H1 (cell line): Measurements from ENCODE around the gene YBX1. TPM values are rescaled to one million over a fixed set of nuclear protein-coding genes. Genes with fewer than 3 reads are reported as not detected.

Experiments
- CTCF ChIA-PET: fragments of 300-600 bp; sonication (Branson Sonifier 250); formaldehyde crosslinking; loops from one replicate; lab custom pipeline; 2021; ENCODE audit not compliant: partially characterized antibody; lab: Charles Lee
- POLR2A ChIA-PET: fragments of 300-600 bp; sonication (Branson Sonifier 250); formaldehyde crosslinking; loops from one replicate; lab custom pipeline; 2021; ENCODE audit warnings: inconsistent platforms; ENCODE audit not compliant: partially characterized antibody; lab: Charles Lee
- DNase-seq, 2 experiments: peaks; one replicate each; pipeline versions ENCODE4 v3.0.0 to v3.0.0-alpha.2; 2010 to 2022; ENCODE audit warnings: low spot score in 2 of 2, low read depth in 1 of 2, mixed read lengths in 1 of 2
- FAIRE-seq: peaks from 2 replicates; lab custom pipeline; 2011; peaks lifted over from hg19 to GRCh38; lab: Jason Lieb, UNC
- H2AFZ ChIP-seq: 2 replicates; pipeline ENCODE4 v1.8.1; 2012; ENCODE audit warnings: low read length, inconsistent platforms
- H2AK5ac ChIP-seq: 2 replicates; pipeline ENCODE4 v1.6.1; 2013; ENCODE audit warnings: low read depth, low read length
- H2BK120ac ChIP-seq: replicated peaks from 2 replicates; pipeline ENCODE3; 2013; ENCODE audit warnings: low read depth, low read length, inconsistent platforms
- H2BK12ac ChIP-seq: 2 replicates; pipeline ENCODE4 v1.6.1; 2013; ENCODE audit warnings: low read depth, low read length
- H2BK15ac ChIP-seq: 2 replicates; pipeline ENCODE4 v1.6.1; 2013; ENCODE audit warnings: low read length
- H2BK20ac ChIP-seq: 2 replicates; pipeline ENCODE4 v1.6.1; 2013; ENCODE audit warnings: low read length
- H2BK5ac ChIP-seq: 2 replicates; pipeline ENCODE4 v1.6.1; 2013; ENCODE audit warnings: low read depth, low read length
- H3K14ac ChIP-seq: 2 replicates; pipeline ENCODE4 v1.6.1; 2013; ENCODE audit warnings: inconsistent platforms; ENCODE audit not compliant: insufficient read length
- H3K18ac ChIP-seq: 2 replicates; pipeline ENCODE4 v1.6.1; 2013; ENCODE audit warnings: low read length; ENCODE audit errors: extremely low read depth
- H3K23ac ChIP-seq: 2 replicates; pipeline ENCODE4 v1.6.1; 2013; ENCODE audit warnings: inconsistent platforms; ENCODE audit not compliant: insufficient read length
- H3K23me2 ChIP-seq: 2 replicates; pipeline ENCODE4 v1.6.1; 2013; ENCODE audit warnings: low read depth, low read length
- H3K27ac ChIP-seq: 2 replicates; pipeline ENCODE4 v1.6.1; 2011; ENCODE audit warnings: low read depth, low read length, inconsistent platforms
- H3K27me3 ChIP-seq, 4 experiments: replicated peaks in 1 of 4; 1 replicate in 1 of 4; 2 replicates in 3 of 4; pipeline versions ENCODE4 v1.6.1 to v1.8.1; 2011 to 2013; ENCODE audit warnings: low read length in 3 of 4, mild to moderate bottlenecking in 3 of 4, inconsistent platforms in 2 of 4, mixed read lengths in 2 of 4, moderate library complexity in 1 of 4; ENCODE audit not compliant: control insufficient read depth in 3 of 4, insufficient read depth in 3 of 4; ENCODE audit errors: extremely low read depth in 1 of 4
- H3K36me3 ChIP-seq, 4 experiments: 2 replicates each; pipeline versions ENCODE4 v1.6.1 to v1.8.1; 2011 to 2013; ENCODE audit warnings: mild to moderate bottlenecking in 4 of 4, low read length in 3 of 4, moderate library complexity in 2 of 4, control low read depth in 1 of 4, inconsistent platforms in 1 of 4; ENCODE audit not compliant: insufficient read depth in 4 of 4, control insufficient read depth in 2 of 4
- H3K4ac ChIP-seq: replicated peaks from 2 replicates; pipeline ENCODE3; 2013; ENCODE audit warnings: low read length, low read depth, mixed read lengths, inconsistent platforms; ENCODE audit not compliant: insufficient read length
- H3K4me1 ChIP-seq, 4 experiments: replicated peaks in 1 of 4; 1 replicate in 1 of 4; 2 replicates in 3 of 4; pipeline versions ENCODE4 v1.6.1 to v1.8.1; 2011 to 2013; ENCODE audit warnings: low read length in 3 of 4, inconsistent platforms in 2 of 4, mixed read lengths in 1 of 4; ENCODE audit not compliant: insufficient read depth in 4 of 4, control insufficient read depth in 3 of 4
- H3K4me2 ChIP-seq, 2 experiments: 2 replicates each; pipeline versions ENCODE4 v1.6.1 to v1.8.1; 2011 to 2013; ENCODE audit warnings: low read depth in 2 of 2, low read length in 2 of 2, control low read depth in 1 of 2, inconsistent platforms in 1 of 2, mild to moderate bottlenecking in 1 of 2; ENCODE audit not compliant: insufficient read depth in 1 of 2
- H3K4me3 ChIP-seq, 4 experiments: fragments of 200-600, 300-600 bp in 1 of 4; sonication (generic), shearing (Covaris generic), sonication (Bioruptor Twin) in 1 of 4; 2 replicates each; pipeline versions ENCODE4 v1.5.1 to v1.8.1; 2011 to 2016; ENCODE audit warnings: low read length in 4 of 4, low read depth in 3 of 4, control low read depth in 2 of 4, inconsistent platforms in 2 of 4, mild to moderate bottlenecking in 2 of 4, mixed read lengths in 1 of 4, moderate library complexity in 1 of 4; ENCODE audit not compliant: insufficient read depth in 2 of 4; ENCODE audit errors: extremely low read depth in 1 of 4
- H3K56ac ChIP-seq: replicated peaks from 2 replicates; pipeline ENCODE3; 2013; ENCODE audit warnings: low read depth, mild to moderate bottlenecking, mixed read lengths, low read length, inconsistent platforms; ENCODE audit not compliant: insufficient read length
- H3K79me1 ChIP-seq: 2 replicates; pipeline ENCODE4 v1.6.1; 2013; ENCODE audit warnings: low read depth, low read length, control low read depth
- H3K79me2 ChIP-seq, 2 experiments: 2 replicates each; pipeline versions ENCODE4 v1.6.1 to v1.8.1; 2012 to 2013; ENCODE audit warnings: low read length in 2 of 2, mild to moderate bottlenecking in 2 of 2, inconsistent platforms in 1 of 2; ENCODE audit not compliant: insufficient read depth in 2 of 2, control insufficient read depth in 1 of 2
- H3K9ac ChIP-seq, 4 experiments: replicated peaks in 1 of 4; 1 replicate in 1 of 4; 2 replicates in 3 of 4; pipeline versions ENCODE4 v1.6.1 to v1.8.1; 2011 to 2013; ENCODE audit warnings: low read depth in 3 of 4, low read length in 3 of 4, control low read depth in 2 of 4, mild to moderate bottlenecking in 2 of 4, moderate library complexity in 2 of 4, inconsistent platforms in 1 of 4; ENCODE audit errors: extremely low read depth in 1 of 4
- H3K9me3 ChIP-seq, 2 experiments: 2 replicates each; pipeline versions ENCODE4 v1.6.1 to v1.8.1; 2012 to 2013; ENCODE audit warnings: mild to moderate bottlenecking in 2 of 2, moderate library complexity in 2 of 2, control low read depth in 1 of 2, inconsistent platforms in 1 of 2, low read depth in 1 of 2, low read length in 1 of 2, mixed read lengths in 1 of 2; ENCODE audit not compliant: insufficient read depth in 2 of 2
- H4K20me1 ChIP-seq, 2 experiments: replicated peaks in 1 of 2; 2 replicates each; pipeline versions ENCODE3 to v1.8.1; 2011 to 2013; ENCODE audit warnings: inconsistent platforms in 2 of 2, low read length in 2 of 2, mild to moderate bottlenecking in 1 of 2; ENCODE audit not compliant: insufficient read depth in 2 of 2, control insufficient read depth in 1 of 2
- H4K5ac ChIP-seq: 2 replicates; pipeline ENCODE4 v1.6.1; 2013; ENCODE audit warnings: low read length, low read depth, mixed read lengths, inconsistent platforms; ENCODE audit not compliant: insufficient read length
- H4K8ac ChIP-seq: 2 replicates; pipeline ENCODE4 v1.8.0; 2013; ENCODE audit warnings: mild to moderate bottlenecking, moderate library complexity, low read length, inconsistent platforms; ENCODE audit not compliant: insufficient read depth; ENCODE audit errors: extremely low read depth
- H4K91ac ChIP-seq: replicated peaks from 2 replicates; pipeline ENCODE3; 2013; ENCODE audit warnings: low read length, mixed read lengths, inconsistent platforms; ENCODE audit not compliant: insufficient read length
- CEBPB ChIP-seq: IDR thresholded peaks from 2 replicates; pipeline ENCODE4 v1.6.1; 2012; ENCODE audit warnings: low read depth, low read length
- CTCF ChIP-seq, 3 experiments: IDR thresholded peaks; 1 replicate in 2 of 3; 2 replicates in 1 of 3; pipeline versions ENCODE4 v1.5.1 to v1.6.1; 2011; ENCODE audit warnings: low read length in 3 of 3, mild to moderate bottlenecking in 3 of 3, inconsistent platforms in 2 of 3, low read depth in 1 of 3, moderate library complexity in 1 of 3; ENCODE audit not compliant: insufficient read depth in 1 of 3; ENCODE audit errors: control extremely low read depth in 1 of 3
- GTF2F1 ChIP-seq: IDR thresholded peaks from 2 replicates; pipeline ENCODE4 v1.6.1; 2012; ENCODE audit warnings: low read depth, low read length, improper control_type of control experiment, borderline replicate concordance
- HDAC6 ChIP-seq: IDR thresholded peaks from one replicate; pipeline ENCODE4 v1.7.1; 2012; ENCODE audit warnings: low read depth, mild to moderate bottlenecking, inconsistent platforms, low read length, moderate library complexity
- KDM4A ChIP-seq: IDR thresholded peaks from one replicate; pipeline ENCODE4 v1.7.1; 2012; ENCODE audit warnings: low read depth, mild to moderate bottlenecking, moderate library complexity, low read length, inconsistent platforms; ENCODE audit not compliant: severe bottlenecking
- POLR2A ChIP-seq, 2 experiments: IDR thresholded peaks; 1 replicate in 1 of 2; 2 replicates in 1 of 2; pipeline ENCODE4 v1.6.1; 2011; ENCODE audit warnings: low read depth in 2 of 2, low read length in 2 of 2, mild to moderate bottlenecking in 2 of 2; ENCODE audit errors: control extremely low read depth in 1 of 2
- RNF2 ChIP-seq: fragments of 200-900, 300-1000 bp; sonication (generic); IDR thresholded peaks from 2 replicates; pipeline ENCODE4 v1.7.1; 2016; ENCODE audit warnings: borderline replicate concordance, low read depth, mild to moderate bottlenecking, antibody characterized with exemption, low read length; ENCODE audit not compliant: poor library complexity, severe bottlenecking; ENCODE audit errors: missing control alignments
- SUZ12 ChIP-seq: fragments of 200-600 bp; sonication (generic); IDR thresholded peaks from 2 replicates; pipeline ENCODE4 v1.6.1; 2012; ENCODE audit warnings: mild to moderate bottlenecking, inconsistent platforms, low read length, moderate library complexity, mixed read lengths
- TAF1 ChIP-seq: IDR thresholded peaks from 2 replicates; pipeline ENCODE4 v1.6.1; 2011; ENCODE audit warnings: mild to moderate bottlenecking, low read depth, low read length
- TAF7 ChIP-seq: optimal IDR thresholded peaks from 2 replicates; pipeline ENCODE3; 2011; ENCODE audit warnings: low read depth, mild to moderate bottlenecking, inconsistent platforms, low read length, moderate library complexity, borderline replicate concordance
- TBP ChIP-seq: IDR thresholded peaks from 2 replicates; pipeline ENCODE4 v1.6.1; 2011; ENCODE audit warnings: low read depth, low read length, improper control_type of control experiment
- TEAD4 ChIP-seq: IDR thresholded peaks from 2 replicates; pipeline ENCODE4 v1.6.1; 2012; ENCODE audit warnings: low read depth, low read length, inconsistent platforms, mixed read lengths
- WGBS, 2 experiments: shearing (Covaris generic) in 1 of 2; methylation state at CpG; one replicate each; pipeline versions ENCODE4 v1.1.6 to v1.1.7; 2013 to 2015; ENCODE audit warnings: low lambda C conversion rate in 2 of 2, mixed read lengths in 2 of 2, inconsistent platforms in 1 of 2, low coverage in 1 of 2, missing lambda C conversion rate in 1 of 2; ENCODE audit not compliant: insufficient replicate concordance in 2 of 2, insufficient coverage in 1 of 2, insufficient read length in 1 of 2; ENCODE audit errors: extremely low coverage in 1 of 2, missing lambda C conversion rate in 1 of 2; 5-methylcytosine and 5-hydroxymethylcytosine counted together
- polyA plus RNA-seq, 7 experiments: library from polyadenylated mRNA; depleted of rRNA in 3 of 7; stranded (reverse) in 5 of 7; unstranded in 2 of 7; fragments of >200 nt in 5 of 7; fragments of 200-250 nt in 2 of 7; gene quantifications; 1 replicate in 5 of 7; 2 replicates in 1 of 7; 4 replicates in 1 of 7; pipeline versions ENCODE4 v1.2.1 to v1.2.3, GENCODE V29; 2011 to 2013; ENCODE audit warnings: missing spikeins in 2 of 7, mixed read lengths in 2 of 7
- total RNA-seq: library from RNA; stranded (reverse); fragmentation: NEBNext Ultra II Directional; extraction: Animal tissue kit (Norgen Biotek cat#: 25700); gene quantifications from 2 replicates; pipeline ENCODE4 v1.2.1, GENCODE V29; 2021

The YBX1 gene
- total and polyA plus RNA-seq, 2 of the 8 experiments (the other 6 are each of a cell fraction or from before 2014, with no cell fraction given), result 438 to 1,219 TPM

DNA sequence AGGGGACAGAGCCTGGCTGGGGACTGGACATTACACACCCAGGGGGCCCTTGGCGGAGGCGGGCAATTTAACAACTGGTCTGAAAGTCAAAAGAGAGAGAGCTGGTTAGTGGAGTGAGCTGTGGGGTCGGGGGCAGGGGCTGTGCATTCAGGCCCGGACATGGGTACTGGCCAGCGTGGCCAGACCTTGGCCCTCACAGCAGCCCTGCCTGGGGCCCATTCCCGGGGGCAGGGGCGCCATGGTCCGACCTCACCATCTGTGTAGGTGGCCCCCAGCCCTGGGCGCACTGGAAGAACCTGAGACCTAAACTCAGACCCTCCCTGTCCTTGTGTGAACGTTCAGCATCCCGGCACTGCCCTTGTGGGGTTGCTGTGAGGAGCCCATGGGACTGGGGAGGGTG, 52.8 kb downstream of the YBX1 start:
- 92% methylated on average over 11 of the region's 11 CpGs; no CpG with 5 or more reads in 1 of the 2 experiments for WGBS, 2 experiments
- TF ChIP-seq GTF2F1, result no peak
- TF ChIP-seq TAF1, result no peak
- TF ChIP-seq CTCF (IDR thresholded peaks at IDR 0.05; ENCODE audit: control extremely low read depth in 1 of 3, insufficient read depth in 1 of 3, low read depth in 1 of 3, low read length in 3 of 3), result no peak
- no peak for TF ChIP-seq SUZ12
- no peak for TF ChIP-seq CEBPB
- TF ChIP-seq KDM4A, result no peak
- TF ChIP-seq TBP, result no peak
- TF ChIP-seq TAF7, result no peak
- TF ChIP-seq POLR2A (IDR thresholded peaks at IDR 0.05; ENCODE audit: control extremely low read depth in 1 of 2, low read depth in 2 of 2, low read length in 2 of 2), result no peak
- TF ChIP-seq RNF2, result no peak
- no peak for TF ChIP-seq TEAD4
- TF ChIP-seq HDAC6, result no peak

More for the DNA sequence above, 52.8 kb downstream of the YBX1 start:
- Histone ChIP-seq H4K20me1 (peaks cover 0 to 4% of the 10 kb centered on the region in 2 experiments), H3K27ac (no peak overlapping the region), H3K56ac (no peak overlapping the region), H3K4ac (no peak overlapping the region), H3K79me1 (peaks cover 3% of the 10 kb centered on the region; the same call in 1 of the 2 replicates), H2AFZ (no peak overlapping the region), H3K4me1 (peaks cover 0 to 21% (median 13%) of the 10 kb centered on the region in 4 experiments; a peak in 6 of 7 replicates), H3K14ac (no peak overlapping the region), H3K4me3 (no peak overlapping the region), H3K4me2 (no peak overlapping the region), H2BK20ac (no peak overlapping the region), H3K79me2 (no peaks in the 10 kb centered on the region), H3K9ac (no peak overlapping the region), H3K18ac (no peak overlapping the region), H2AK5ac (no peak overlapping the region), H3K9me3 (no peaks in the 10 kb centered on the region), H3K23me2 (peaks cover 4% of the 10 kb centered on the region; the same call in 1 of the 2 replicates), H4K91ac (no peak overlapping the region), H3K23ac (no peak overlapping the region), H2BK120ac (no peak overlapping the region), H2BK15ac (no peak overlapping the region), H4K5ac (no peak overlapping the region), H4K8ac (no peak overlapping the region), H2BK12ac (no peak overlapping the region), H3K36me3 (no peaks in the 10 kb centered on the region), H2BK5ac (no peak overlapping the region), H3K27me3 (no peaks in the 10 kb centered on the region)
- ChIA-PET POLR2A (interaction anchor here (0.8 kb wide), 1 partner anchor 11 kb away, joined by 3 read pairs; no protein-coding TSS in a partner anchor), CTCF (interaction anchor here (0.6 to 6.4 kb wide), 10 partner anchors 9 to 561 kb away, joined by 3 to 62 read pairs (median 3); partner anchors contain the start of gene YBX1)
- DNase-seq, result no peak
- no peak for FAIRE-seq
